ENCODE results near the gene RHOBTB1. TPM values are rescaled to one million over a fixed set of nuclear protein-coding genes. Genes with fewer than 3 reads are reported as not detected.

RHOBTB1 gene
- total RNA-seq, 4 donors from 2014 or later = 16.7 to 37.3 (median 22.8) TPM

DNA sequence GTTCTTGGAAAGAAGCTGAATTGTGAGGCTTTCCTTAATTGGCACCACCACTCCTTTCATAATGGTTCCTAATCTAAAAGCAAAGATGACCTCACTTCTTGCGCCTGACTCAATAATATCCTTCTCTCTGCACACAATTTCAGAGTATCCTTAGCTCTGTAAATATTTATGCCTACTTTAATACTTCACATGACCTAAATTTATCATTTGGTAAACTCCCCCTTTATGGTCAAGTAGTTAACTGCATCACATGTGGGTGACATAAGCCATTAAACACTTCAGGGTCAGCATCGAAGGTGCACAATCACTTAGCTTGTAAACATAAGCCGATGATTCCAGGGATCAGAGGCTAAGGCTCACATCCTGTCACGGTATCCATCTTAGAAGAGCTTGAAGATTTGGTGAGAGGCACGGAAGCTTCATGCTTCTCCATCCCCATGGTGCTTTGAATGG lies 7.3 kb upstream of the RHOBTB1 start:
- TF ChIP-seq, protein P1, sequence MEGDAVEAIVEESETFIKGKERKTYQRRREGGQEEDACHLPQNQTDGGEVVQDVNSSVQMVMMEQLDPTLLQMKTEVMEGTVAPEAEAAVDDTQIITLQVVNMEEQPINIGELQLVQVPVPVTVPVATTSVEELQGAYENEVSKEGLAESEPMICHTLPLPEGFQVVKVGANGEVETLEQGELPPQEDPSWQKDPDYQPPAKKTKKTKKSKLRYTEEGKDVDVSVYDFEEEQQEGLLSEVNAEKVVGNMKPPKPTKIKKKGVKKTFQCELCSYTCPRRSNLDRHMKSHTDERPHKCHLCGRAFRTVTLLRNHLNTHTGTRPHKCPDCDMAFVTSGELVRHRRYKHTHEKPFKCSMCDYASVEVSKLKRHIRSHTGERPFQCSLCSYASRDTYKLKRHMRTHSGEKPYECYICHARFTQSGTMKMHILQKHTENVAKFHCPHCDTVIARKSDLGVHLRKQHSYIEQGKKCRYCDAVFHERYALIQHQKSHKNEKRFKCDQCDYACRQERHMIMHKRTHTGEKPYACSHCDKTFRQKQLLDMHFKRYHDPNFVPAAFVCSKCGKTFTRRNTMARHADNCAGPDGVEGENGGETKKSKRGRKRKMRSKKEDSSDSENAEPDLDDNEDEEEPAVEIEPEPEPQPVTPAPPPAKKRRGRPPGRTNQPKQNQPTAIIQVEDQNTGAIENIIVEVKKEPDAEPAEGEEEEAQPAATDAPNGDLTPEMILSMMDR (IDR thresholded peaks at IDR 0.05; ENCODE audit: low read depth) = no peak

DNA sequence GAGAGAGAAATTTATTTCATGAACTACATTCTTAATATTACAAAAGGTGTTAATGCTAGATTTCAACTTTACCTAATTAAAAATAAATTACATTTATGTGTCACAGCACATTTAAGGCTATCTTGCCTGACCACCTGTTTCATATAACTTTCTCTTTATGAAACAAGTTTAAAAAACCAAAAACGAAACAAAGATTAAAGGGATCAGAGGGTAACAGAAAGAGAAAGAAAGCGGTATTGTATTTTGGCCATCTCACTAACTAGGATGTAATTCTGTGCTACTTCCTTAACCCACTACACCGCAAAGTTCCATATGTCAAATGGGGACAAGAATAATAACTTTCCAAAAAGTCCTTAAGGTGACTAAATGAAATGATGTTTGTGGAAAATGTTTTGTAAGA lies 6.3 kb upstream of the RHOBTB1 start:
- TF ChIP-seq, protein P1 (IDR thresholded peaks at IDR 0.05; ENCODE audit: low read depth) = no peak

- TF ChIP-seq, protein P1 (IDR thresholded peaks at IDR 0.05; ENCODE audit: low read depth) = no peak
Observed at GRCh38 chr10:60948851-60949250, 4.9 kb upstream of the RHOBTB1 start.

- TF ChIP-seq, protein P1 (IDR thresholded peaks at IDR 0.05; ENCODE audit: low read depth) = no peak
Observed at GRCh38 chr10:60944910-60945297, 919 bp upstream of the RHOBTB1 start.

DNA sequence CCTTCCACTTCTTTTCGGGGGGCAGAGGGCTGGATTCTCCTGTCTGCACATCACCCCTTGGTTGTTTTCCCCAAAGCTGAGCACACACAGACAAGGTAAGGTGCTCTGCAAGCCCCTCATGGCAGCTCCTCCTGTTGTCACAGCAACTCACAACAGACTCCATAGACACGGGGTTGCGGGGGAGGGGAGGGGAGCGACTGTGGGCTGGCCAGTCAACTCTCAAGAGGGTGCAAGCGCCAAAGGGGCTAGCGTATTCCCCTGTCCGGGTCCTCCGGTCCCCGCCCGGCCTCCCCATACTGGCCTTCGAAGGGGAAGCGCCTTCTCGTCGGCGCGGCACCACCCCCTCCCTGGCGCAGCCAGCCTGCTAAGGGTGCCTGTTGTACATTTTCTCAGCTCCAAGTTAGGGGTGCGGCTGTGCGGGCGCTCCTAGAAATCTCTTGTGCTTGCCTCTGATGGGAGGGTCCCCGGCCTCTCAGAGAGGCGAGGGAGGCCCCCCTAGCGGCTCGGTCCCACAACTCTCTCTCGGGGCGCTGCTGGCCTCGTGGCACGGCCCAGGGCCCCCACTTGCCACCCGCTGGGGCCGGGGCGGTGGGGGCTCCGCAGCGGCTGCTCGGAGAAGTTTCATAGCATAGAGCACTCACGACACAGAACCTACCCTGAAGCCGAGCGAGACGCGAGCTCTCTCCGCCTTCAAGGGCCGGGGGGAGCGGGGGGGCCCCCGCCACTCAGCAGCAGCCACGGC lies 498 bp downstream of the RHOBTB1 start:
- TF ChIP-seq, protein P1 (IDR thresholded peaks at IDR 0.05; ENCODE audit: low read depth) = no peak

DNA sequence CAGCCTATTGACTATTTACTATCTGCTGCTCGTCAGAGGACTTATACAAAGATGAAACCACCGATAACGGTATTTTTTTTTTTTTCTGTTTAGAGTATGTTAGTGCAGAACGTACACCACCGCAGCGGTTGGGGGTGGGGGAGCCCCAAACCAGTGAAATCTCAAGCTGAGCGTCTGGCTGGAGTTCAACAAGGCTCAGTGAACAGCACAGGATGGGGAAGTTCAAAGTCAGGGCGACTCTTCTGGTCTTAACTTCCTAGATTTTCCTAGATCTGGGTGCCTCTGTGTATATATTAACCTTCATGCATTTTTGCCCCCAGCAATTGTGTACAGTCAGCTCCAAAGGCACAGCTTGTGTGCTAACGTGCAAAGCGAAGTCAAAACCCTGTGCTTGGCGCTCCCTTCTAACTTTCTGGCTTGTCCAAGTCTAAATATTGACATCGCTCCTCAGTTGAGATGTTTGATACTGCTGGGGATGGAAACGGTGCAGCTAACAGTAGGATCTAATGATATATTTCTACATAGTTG lies 1.1 kb downstream of the RHOBTB1 start:
- TF ChIP-seq, protein P1 (IDR thresholded peaks at IDR 0.05; ENCODE audit: low read depth) = no peak

- TF ChIP-seq, protein P1 (IDR thresholded peaks at IDR 0.05; ENCODE audit: low read depth) = no peak
Observed at GRCh38 chr10:60942134-60942787, 1.7 kb downstream of the RHOBTB1 start.

All from subcutaneous adipose tissue (tissue), 4 donors.